ENCODE results near the gene CREG2.

The CREG2 gene

DNA sequence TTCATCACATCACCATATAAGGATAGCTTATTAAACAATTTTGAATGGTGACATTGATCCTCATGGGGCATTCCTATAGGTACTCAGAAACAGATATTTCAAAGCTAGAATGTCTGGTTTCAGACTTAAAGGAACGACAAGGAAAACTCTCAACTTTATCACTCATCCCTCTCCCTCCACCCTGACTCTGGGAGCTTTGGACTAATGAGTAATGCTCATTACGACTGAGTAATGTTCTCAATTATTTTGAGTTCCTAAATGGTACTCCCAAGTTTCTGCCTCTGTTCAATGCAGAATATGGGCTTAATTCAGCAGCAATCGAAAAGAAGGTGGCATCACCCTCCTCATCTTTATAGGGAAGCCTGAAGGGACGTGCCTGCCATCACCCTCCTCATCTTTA, 44.2 kb upstream of the CREG2 start:
- Histone ChIP-seq H3K4me2 (ENCODE audit: low read length) (no peak overlapping the region), H3K27ac (ENCODE audit: low read length) (no peak overlapping the region), H3K27me3 (ENCODE audit: low read depth, low read length) (peaks cover 4% of the 10 kb centered on the region; the same call in 1 of the 2 replicates), H3K4me3 (ENCODE audit: low read length) (no peak overlapping the region), H3K9me3 (ENCODE audit: insufficient read depth, low read length) (no peaks in the 10 kb centered on the region), H3K4me1 (ENCODE audit: low read length) (no peaks in the 10 kb centered on the region), H3K36me3 (replicated peaks; ENCODE audit: low read depth, low read length) (no peaks in the 10 kb centered on the region), H2AFZ (ENCODE audit: low read depth, low read length) (no peak overlapping the region), H3K79me2 (ENCODE audit: low read length) (no peaks in the 10 kb centered on the region), H4K20me1 (ENCODE audit: insufficient read depth, low read length) (no peaks in the 10 kb centered on the region), H3K9ac (ENCODE audit: low read length) (no peak overlapping the region)
- TF ChIP-seq, protein P1, sequence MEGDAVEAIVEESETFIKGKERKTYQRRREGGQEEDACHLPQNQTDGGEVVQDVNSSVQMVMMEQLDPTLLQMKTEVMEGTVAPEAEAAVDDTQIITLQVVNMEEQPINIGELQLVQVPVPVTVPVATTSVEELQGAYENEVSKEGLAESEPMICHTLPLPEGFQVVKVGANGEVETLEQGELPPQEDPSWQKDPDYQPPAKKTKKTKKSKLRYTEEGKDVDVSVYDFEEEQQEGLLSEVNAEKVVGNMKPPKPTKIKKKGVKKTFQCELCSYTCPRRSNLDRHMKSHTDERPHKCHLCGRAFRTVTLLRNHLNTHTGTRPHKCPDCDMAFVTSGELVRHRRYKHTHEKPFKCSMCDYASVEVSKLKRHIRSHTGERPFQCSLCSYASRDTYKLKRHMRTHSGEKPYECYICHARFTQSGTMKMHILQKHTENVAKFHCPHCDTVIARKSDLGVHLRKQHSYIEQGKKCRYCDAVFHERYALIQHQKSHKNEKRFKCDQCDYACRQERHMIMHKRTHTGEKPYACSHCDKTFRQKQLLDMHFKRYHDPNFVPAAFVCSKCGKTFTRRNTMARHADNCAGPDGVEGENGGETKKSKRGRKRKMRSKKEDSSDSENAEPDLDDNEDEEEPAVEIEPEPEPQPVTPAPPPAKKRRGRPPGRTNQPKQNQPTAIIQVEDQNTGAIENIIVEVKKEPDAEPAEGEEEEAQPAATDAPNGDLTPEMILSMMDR (IDR thresholded peaks at IDR 0.05; ENCODE audit: low read depth, low read length), result no peak
- no peak for TF ChIP-seq EZH2phosphoT487 (IDR thresholded peaks at IDR 0.05; ENCODE audit: low read depth)

DNA sequence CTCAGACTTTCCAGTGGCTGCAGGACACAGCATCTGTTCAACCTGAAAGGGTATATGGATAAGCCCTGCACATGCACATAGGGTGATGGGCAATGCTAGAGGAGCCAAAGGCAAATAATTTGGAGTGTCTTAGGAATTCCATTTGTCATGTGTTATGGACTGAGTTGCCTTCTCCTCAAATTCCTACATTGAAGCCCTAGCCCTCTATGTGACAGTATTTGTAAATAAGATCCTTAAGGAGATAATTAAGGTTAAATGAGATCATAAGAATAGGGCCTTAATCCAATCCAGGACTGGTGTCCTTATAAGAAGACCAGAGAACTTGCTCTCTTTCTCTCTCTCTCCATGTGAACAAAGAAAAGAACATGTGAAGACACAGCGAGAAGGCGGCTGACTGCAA, 42.9 kb upstream of the CREG2 start:
- H3K9ac ChIP-seq (ENCODE audit: low read length), result no peak overlapping the region
- H3K36me3 ChIP-seq (replicated peaks; ENCODE audit: low read depth, low read length), result no peaks in the 10 kb centered on the region
- H3K4me1 ChIP-seq (ENCODE audit: low read length), result no peaks in the 10 kb centered on the region
- TF ChIP-seq, protein P1 (IDR thresholded peaks at IDR 0.05; ENCODE audit: low read depth, low read length), result no peak
- TF ChIP-seq EZH2phosphoT487 (IDR thresholded peaks at IDR 0.05; ENCODE audit: low read depth), result no peak
- H3K4me2 ChIP-seq (ENCODE audit: low read length), result no peak overlapping the region
- no peaks in the 10 kb centered on the region for H3K27me3 ChIP-seq (ENCODE audit: low read depth, low read length)
- H4K20me1 ChIP-seq (ENCODE audit: insufficient read depth, low read length), result no peaks in the 10 kb centered on the region
- H3K79me2 ChIP-seq (ENCODE audit: low read length), result no peaks in the 10 kb centered on the region
- H3K9me3 ChIP-seq (ENCODE audit: insufficient read depth, low read length), result no peaks in the 10 kb centered on the region
- H2AFZ ChIP-seq (ENCODE audit: low read depth, low read length), result no peak overlapping the region
- no peak overlapping the region for H3K27ac ChIP-seq (ENCODE audit: low read length)
- no peak overlapping the region for H3K4me3 ChIP-seq (ENCODE audit: low read length)

DNA sequence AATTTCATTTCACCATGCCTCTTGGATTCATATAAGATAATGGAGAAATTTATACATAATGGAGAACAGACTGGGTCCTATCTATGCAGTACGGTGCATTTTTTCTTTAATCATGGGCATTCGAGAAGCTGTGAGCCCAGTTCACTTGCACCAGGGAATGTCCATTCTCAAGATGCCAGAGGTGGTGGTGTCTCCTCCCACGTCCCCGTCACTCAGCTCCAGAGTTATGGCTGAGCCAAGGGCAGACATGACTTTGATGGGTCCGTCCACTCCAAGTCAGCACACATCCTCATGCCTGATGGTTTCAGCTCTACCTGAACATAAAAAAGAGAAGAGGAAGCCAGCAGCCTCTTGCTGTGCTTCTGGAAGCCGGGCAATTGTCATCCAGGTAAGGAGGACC, 42.1 kb upstream of the CREG2 start:
- Histone ChIP-seq H3K9me3 (ENCODE audit: insufficient read depth, low read length) (no peaks in the 10 kb centered on the region), H3K4me2 (ENCODE audit: low read length) (no peak overlapping the region), H4K20me1 (ENCODE audit: insufficient read depth, low read length) (no peaks in the 10 kb centered on the region), H3K79me2 (ENCODE audit: low read length) (no peaks in the 10 kb centered on the region), H3K27ac (ENCODE audit: low read length) (no peak overlapping the region), H3K4me3 (ENCODE audit: low read length) (no peak overlapping the region), H3K4me1 (ENCODE audit: low read length) (no peaks in the 10 kb centered on the region), H3K9ac (ENCODE audit: low read length) (no peak overlapping the region), H3K27me3 (ENCODE audit: low read depth, low read length) (no peaks in the 10 kb centered on the region), H3K36me3 (replicated peaks; ENCODE audit: low read depth, low read length) (no peaks in the 10 kb centered on the region), H2AFZ (ENCODE audit: low read depth, low read length) (no peak overlapping the region)
- no peak for TF ChIP-seq EZH2phosphoT487 (IDR thresholded peaks at IDR 0.05; ENCODE audit: low read depth)
- TF ChIP-seq, protein P1 (IDR thresholded peaks at IDR 0.05; ENCODE audit: low read depth, low read length), result no peak

DNA sequence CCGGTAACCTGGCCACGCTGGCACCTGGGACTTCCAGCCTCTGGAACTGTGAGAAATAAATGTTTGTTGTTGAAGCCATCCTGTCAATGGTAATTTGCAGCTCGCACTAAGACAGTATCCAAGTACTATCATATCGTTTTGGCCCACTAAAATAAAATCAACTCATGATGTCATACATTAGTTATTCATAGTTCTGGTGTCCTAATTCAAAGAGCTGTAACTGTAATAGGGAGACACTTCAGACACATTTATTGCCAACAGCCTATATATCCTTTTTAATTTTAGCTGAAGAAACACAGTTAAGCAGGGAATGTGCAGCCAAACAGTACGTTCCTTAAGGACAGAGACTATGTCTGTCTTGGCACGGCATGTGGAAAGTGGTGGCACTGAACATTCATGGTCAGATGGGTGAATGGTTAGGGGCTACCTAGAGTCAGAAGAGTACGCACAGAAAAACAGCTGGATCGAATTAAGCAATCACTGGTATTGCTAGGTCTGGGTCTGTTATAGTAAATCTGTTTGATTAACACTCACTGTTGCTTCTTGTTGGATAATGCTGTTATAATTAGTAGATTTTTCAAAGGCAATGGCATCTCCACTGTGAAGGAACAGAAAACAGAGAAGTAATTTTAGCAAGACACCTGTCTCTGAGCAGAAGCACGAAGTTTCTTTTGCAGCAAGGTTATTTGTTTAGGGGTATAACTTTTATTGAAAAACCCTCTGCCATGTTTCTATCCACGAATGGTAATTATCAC, 41.3 kb upstream of the CREG2 start:
- Histone ChIP-seq H2AFZ (ENCODE audit: low read depth, low read length) (no peak overlapping the region), H3K9ac (ENCODE audit: low read length) (no peak overlapping the region), H3K79me2 (ENCODE audit: low read length) (no peaks in the 10 kb centered on the region), H3K27me3 (ENCODE audit: low read depth, low read length) (no peaks in the 10 kb centered on the region), H3K4me2 (ENCODE audit: low read length) (no peak overlapping the region), H3K4me3 (ENCODE audit: low read length) (no peak overlapping the region), H3K36me3 (replicated peaks; ENCODE audit: low read depth, low read length) (no peaks in the 10 kb centered on the region), H3K9me3 (ENCODE audit: insufficient read depth, low read length) (no peaks in the 10 kb centered on the region), H3K27ac (ENCODE audit: low read length) (no peak overlapping the region), H3K4me1 (ENCODE audit: low read length) (no peaks in the 10 kb centered on the region), H4K20me1 (ENCODE audit: insufficient read depth, low read length) (no peaks in the 10 kb centered on the region)
- TF ChIP-seq EZH2phosphoT487 (IDR thresholded peaks at IDR 0.05; ENCODE audit: low read depth), result no peak
- TF ChIP-seq, protein P1 (IDR thresholded peaks at IDR 0.05; ENCODE audit: low read depth, low read length), result no peak
